B cell (primary cell): ENCODE data around the gene ZNF93.

Experiments
- CTCF ChIP-seq: fragments of 200-600 bp; IDR thresholded peaks from one replicate; pipeline ENCODE4 v1.8.0; 2022; ENCODE audit warnings: antibody characterized with exemption, mild to moderate bottlenecking
- EZH2 ChIP-seq: IDR thresholded peaks from 2 replicates; pipeline ENCODE4 v1.6.1; 2012; ENCODE audit warnings: borderline replicate concordance, low read depth, mild to moderate bottlenecking, moderate library complexity, low read length; ENCODE audit not compliant: insufficient read depth, poor library complexity, severe bottlenecking

- TF ChIP-seq CTCF (no peak), EZH2 (no peak)
Measured at GRCh38 chr19:19914596-19914995, 13.8 kb downstream of the ZNF93 start.
